GM19324 (cell line): ENCODE results near the gene TEX101.

Source experiments
- ATAC-seq: cut with Tn5 transposase; IDR thresholded peaks from one replicate; pipeline ENCODE4 v1.9.1; 2021; ENCODE audit warnings: mild to moderate bottlenecking, moderate library complexity; ENCODE audit not compliant: unreplicated experiment, low FRiP score

The TEX101 gene

DNA sequence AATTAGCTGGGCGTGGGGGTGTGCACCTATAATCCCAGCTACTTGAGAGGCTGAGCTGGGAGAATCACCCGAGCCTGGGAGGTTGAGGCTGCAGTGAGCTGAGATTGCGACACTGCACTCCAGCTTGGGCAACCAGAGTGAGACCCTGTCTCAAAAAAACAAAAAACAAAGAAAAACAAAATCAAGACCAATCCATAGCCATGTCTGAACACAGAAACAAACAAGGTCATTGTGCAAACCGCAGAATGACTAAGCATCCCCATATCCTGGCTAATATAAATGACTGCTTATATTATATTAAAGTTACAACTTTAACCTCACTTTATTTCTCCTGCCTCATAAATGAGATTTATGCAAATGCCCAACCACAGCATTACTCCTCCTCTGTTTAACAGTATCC lies 53.0 kb downstream of the TEX101 start:
- no peak for ATAC-seq
